HCT116 (cell line): Measurements from ENCODE around the gene LTB. TPM values are rescaled to one million over a fixed set of nuclear protein-coding genes. Genes with fewer than 3 reads are reported as not detected.

Source experiments
- ATAC-seq: fragments of 200-7000 bp; cut with Tn5 transposase; 2 replicates; pipeline ENCODE4 v1.9.1; 2020; ENCODE audit warnings: mild to moderate bottlenecking, moderate library complexity
- BruUV-seq: library from RNA; stranded (reverse); fragments of 400-500 nt; replicated peaks from 2 replicates; lab custom pipeline; 2021; lab: Mats Ljungman, UMichigan
- CTCF ChIA-PET: fragments of 300-600 bp; sonication (Branson Sonifier 250); formaldehyde crosslinking; loops from one replicate; lab custom pipeline; 2021; ENCODE audit warnings: antibody characterized with exemption; lab: Charles Lee
- POLR2A ChIA-PET: fragments of 300-600, 350-600 bp; sonication (Branson Sonifier 250); formaldehyde crosslinking; loops from one replicate; lab custom pipeline; 2021; ENCODE audit warnings: antibody characterized with exemption; lab: Charles Lee
- RAD21 ChIA-PET, 2 experiments: fragments of 300-600 bp; sonication (Branson Sonifier 250); formaldehyde crosslinking; loops; one replicate each; lab custom pipeline; 2023; ENCODE audit warnings: low total read pairs in 2 of 2; ENCODE audit not compliant: uncharacterized antibody in 2 of 2, unreplicated experiment in 2 of 2, low non-redundant PET in 1 of 2; lab: Charles Lee
- DNase-seq: peaks from one replicate; pipeline ENCODE4 v3.0.0-alpha.2; 2010; ENCODE audit warnings: low read depth, low spot score
- H2AFZ ChIP-seq: fragments of 200-600 bp; shearing (Covaris generic), sonication (generic); 2 replicates; pipeline ENCODE4 v1.6.1; 2017; ENCODE audit warnings: low read depth, mixed run types, mixed read lengths, antibody characterized with exemption, low read length; ENCODE audit not compliant: poor library complexity, severe bottlenecking
- H3K27ac ChIP-seq: 2 replicates; pipeline ENCODE4 v1.5.1; 2012; ENCODE audit warnings: low read depth, low read length
- H3K27me3 ChIP-seq: fragments of 200-600 bp; sonication (generic); 2 replicates; pipeline ENCODE4 v1.6.1; 2016; ENCODE audit warnings: mixed run types, low read length, mixed read lengths; ENCODE audit not compliant: insufficient read depth
- H3K36me3 ChIP-seq, 2 experiments: fragments of 200-500 bp in 1 of 2; fragments of 200-600 bp in 1 of 2; sonication (Bioruptor generic) in 1 of 2; sonication (generic) in 1 of 2; 2 replicates each; pipeline versions ENCODE4 v1.5.1 to v1.6.1; 2014 to 2016; ENCODE audit warnings: low read length in 2 of 2, inconsistent platforms in 1 of 2, mixed read lengths in 1 of 2, mixed run types in 1 of 2; ENCODE audit not compliant: insufficient read depth in 2 of 2, control insufficient read depth in 1 of 2
- H3K4me1 ChIP-seq, 2 experiments: fragments of 200-600 bp in 1 of 2; sonication (generic) in 1 of 2; 2 replicates each; pipeline versions ENCODE4 v1.5.1 to v1.6.1; 2012 to 2017; ENCODE audit warnings: low read length in 2 of 2, inconsistent platforms in 1 of 2, mild to moderate bottlenecking in 1 of 2, mixed read lengths in 1 of 2, mixed run types in 1 of 2, moderate library complexity in 1 of 2; ENCODE audit not compliant: insufficient read depth in 2 of 2, control insufficient read depth in 1 of 2
- H3K4me2 ChIP-seq: fragments of 200-600 bp; sonication (generic); 2 replicates; pipeline ENCODE4 v1.6.1; 2017; ENCODE audit warnings: mixed run types, low read length, mixed read lengths
- H3K4me3 ChIP-seq, 2 experiments: fragments of 200-600 bp in 1 of 2; sonication (generic) in 1 of 2; replicated peaks in 1 of 2; 2 replicates each; pipeline ENCODE4 v1.5.1; 2011 to 2016; ENCODE audit warnings: low read length in 2 of 2, control low read depth in 1 of 2, low read depth in 1 of 2, mild to moderate bottlenecking in 1 of 2, mixed read lengths in 1 of 2, mixed run types in 1 of 2
- H3K79me2 ChIP-seq: fragments of 200-600 bp; sonication (generic); 2 replicates; pipeline ENCODE4 v1.6.1; 2017; ENCODE audit warnings: mild to moderate bottlenecking, mixed run types, low read length, moderate library complexity, mixed read lengths; ENCODE audit not compliant: insufficient read depth
- H3K9ac ChIP-seq: fragments of 200-600 bp; sonication (generic); 2 replicates; pipeline ENCODE4 v1.6.1; 2016; ENCODE audit warnings: low read length, mixed read lengths
- H3K9me2 ChIP-seq: fragments of 200-600 bp; sonication (generic), shearing (Covaris generic); 2 replicates; pipeline ENCODE4 v1.6.1; 2017; ENCODE audit warnings: mixed run types, mild to moderate bottlenecking, moderate library complexity; ENCODE audit not compliant: insufficient read depth
- H3K9me3 ChIP-seq, 2 experiments: fragments of 200-500 bp in 1 of 2; fragments of 200-600 bp in 1 of 2; sonication (Bioruptor generic) in 1 of 2; sonication (generic) in 1 of 2; 2 replicates each; pipeline ENCODE4 v1.6.1; 2014 to 2017; ENCODE audit warnings: low read length in 2 of 2, mixed read lengths in 2 of 2, inconsistent platforms in 1 of 2, low read depth in 1 of 2, mild to moderate bottlenecking in 1 of 2, mixed run types in 1 of 2, moderate library complexity in 1 of 2; ENCODE audit not compliant: control insufficient read depth in 1 of 2, insufficient read depth in 1 of 2
- H4K20me1 ChIP-seq: fragments of 200-600 bp; sonication (generic), shearing (Covaris generic); 2 replicates; pipeline ENCODE4 v1.6.1; 2017; ENCODE audit warnings: mixed run types, mild to moderate bottlenecking, moderate library complexity; ENCODE audit not compliant: insufficient read depth
- CEBPB ChIP-seq: IDR thresholded peaks from 2 replicates; pipeline ENCODE4 v1.6.1; 2012; ENCODE audit warnings: low read depth
- ELF1 ChIP-seq: IDR thresholded peaks from 2 replicates; pipeline ENCODE4 v1.6.1; 2012; ENCODE audit warnings: low read depth, borderline replicate concordance
- EZH2 ChIP-seq: fragments of 200-600 bp; sonication (generic); IDR thresholded peaks from 2 replicates; pipeline ENCODE4 v1.6.1; 2017; ENCODE audit warnings: antibody characterized with exemption, mixed run types
- FOSL1 ChIP-seq: IDR thresholded peaks from 2 replicates; pipeline ENCODE4 v1.6.1; 2012; ENCODE audit warnings: low read depth
- POLR2A ChIP-seq: IDR thresholded peaks from 2 replicates; pipeline ENCODE4 v1.7.0; 2011; ENCODE audit warnings: borderline replicate concordance; ENCODE audit not compliant: insufficient read depth, insufficient read length; ENCODE audit errors: extremely low read depth
- TCF7L2 ChIP-seq: IDR thresholded peaks from 2 replicates; pipeline ENCODE4 v1.7.0; 2011; ENCODE audit warnings: borderline replicate concordance, inconsistent platforms; ENCODE audit not compliant: insufficient read depth, insufficient read length; ENCODE audit errors: extremely low read depth
- ZFX ChIP-seq: fragments of 450-650 bp; IDR thresholded peaks from 2 replicates; pipeline ENCODE4 v1.6.1; 2017
- intact Hi-C: fragments of 100-400 bp; cut with micrococcal nuclease; formaldehyde crosslinking; loops from 2 replicates; pipeline ENCODE4 v1.10.0; 2022
- total RNA-seq: library from RNA; stranded (reverse); gene quantifications from one replicate; pipeline ENCODE4 v1.2.1, GENCODE V29; 2021; ENCODE audit not compliant: unreplicated experiment
- TF ChIP-seq, protein P1 (sequence below): IDR thresholded peaks from 2 replicates; pipeline ENCODE4 v1.6.1; 2012
- TF ChIP-seq, protein P2 (sequence below): IDR thresholded peaks from 2 replicates; pipeline ENCODE4 v1.6.1; 2012; ENCODE audit warnings: low read depth
- TF ChIP-seq, protein P3 (sequence below), 3 experiments: fragments of 200-600 bp in 1 of 3; sonication (generic) in 1 of 3; IDR thresholded peaks in 2 of 3; conservative IDR thresholded peaks in 1 of 3; 2 replicates each; pipeline ENCODE4 v1.5.1; 2012 to 2017; ENCODE audit warnings: low read depth in 2 of 3, low read length in 2 of 3, antibody characterized with exemption in 1 of 3, borderline replicate concordance in 1 of 3, control low read depth in 1 of 3, mild to moderate bottlenecking in 1 of 3, mixed read lengths in 1 of 3, mixed run types in 1 of 3, moderate library complexity in 1 of 3; ENCODE audit not compliant: insufficient read depth in 1 of 3

Gene LTB
- total RNA-seq, 1 experiment from 2014 or later: 0.64 TPM

GRCh38 chr6:31569861-31570536 is 12.2 kb downstream of the LTB start:
- H3K9me3 ChIP-seq: no peaks in the 10 kb centered on the region
- no peak overlapping the region for H2AFZ ChIP-seq
- DNase-seq (no peak), ATAC-seq (no peak)
- no peaks in the 10 kb centered on the region for H4K20me1 ChIP-seq
- no peak for TF ChIP-seq TCF7L2
- no peak for TF ChIP-seq CEBPB
- TF ChIP-seq, protein P1, sequence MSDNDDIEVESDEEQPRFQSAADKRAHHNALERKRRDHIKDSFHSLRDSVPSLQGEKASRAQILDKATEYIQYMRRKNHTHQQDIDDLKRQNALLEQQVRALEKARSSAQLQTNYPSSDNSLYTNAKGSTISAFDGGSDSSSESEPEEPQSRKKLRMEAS: no peak
- TF ChIP-seq ZFX: no peak
- TF ChIP-seq ELF1: no peak
- TF ChIP-seq, protein P2, sequence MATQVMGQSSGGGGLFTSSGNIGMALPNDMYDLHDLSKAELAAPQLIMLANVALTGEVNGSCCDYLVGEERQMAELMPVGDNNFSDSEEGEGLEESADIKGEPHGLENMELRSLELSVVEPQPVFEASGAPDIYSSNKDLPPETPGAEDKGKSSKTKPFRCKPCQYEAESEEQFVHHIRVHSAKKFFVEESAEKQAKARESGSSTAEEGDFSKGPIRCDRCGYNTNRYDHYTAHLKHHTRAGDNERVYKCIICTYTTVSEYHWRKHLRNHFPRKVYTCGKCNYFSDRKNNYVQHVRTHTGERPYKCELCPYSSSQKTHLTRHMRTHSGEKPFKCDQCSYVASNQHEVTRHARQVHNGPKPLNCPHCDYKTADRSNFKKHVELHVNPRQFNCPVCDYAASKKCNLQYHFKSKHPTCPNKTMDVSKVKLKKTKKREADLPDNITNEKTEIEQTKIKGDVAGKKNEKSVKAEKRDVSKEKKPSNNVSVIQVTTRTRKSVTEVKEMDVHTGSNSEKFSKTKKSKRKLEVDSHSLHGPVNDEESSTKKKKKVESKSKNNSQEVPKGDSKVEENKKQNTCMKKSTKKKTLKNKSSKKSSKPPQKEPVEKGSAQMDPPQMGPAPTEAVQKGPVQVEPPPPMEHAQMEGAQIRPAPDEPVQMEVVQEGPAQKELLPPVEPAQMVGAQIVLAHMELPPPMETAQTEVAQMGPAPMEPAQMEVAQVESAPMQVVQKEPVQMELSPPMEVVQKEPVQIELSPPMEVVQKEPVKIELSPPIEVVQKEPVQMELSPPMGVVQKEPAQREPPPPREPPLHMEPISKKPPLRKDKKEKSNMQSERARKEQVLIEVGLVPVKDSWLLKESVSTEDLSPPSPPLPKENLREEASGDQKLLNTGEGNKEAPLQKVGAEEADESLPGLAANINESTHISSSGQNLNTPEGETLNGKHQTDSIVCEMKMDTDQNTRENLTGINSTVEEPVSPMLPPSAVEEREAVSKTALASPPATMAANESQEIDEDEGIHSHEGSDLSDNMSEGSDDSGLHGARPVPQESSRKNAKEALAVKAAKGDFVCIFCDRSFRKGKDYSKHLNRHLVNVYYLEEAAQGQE: no peak
- no peak for TF ChIP-seq POLR2A
- TF ChIP-seq EZH2: no peak
- TF ChIP-seq FOSL1: no peak
- TF ChIP-seq, protein P3, sequence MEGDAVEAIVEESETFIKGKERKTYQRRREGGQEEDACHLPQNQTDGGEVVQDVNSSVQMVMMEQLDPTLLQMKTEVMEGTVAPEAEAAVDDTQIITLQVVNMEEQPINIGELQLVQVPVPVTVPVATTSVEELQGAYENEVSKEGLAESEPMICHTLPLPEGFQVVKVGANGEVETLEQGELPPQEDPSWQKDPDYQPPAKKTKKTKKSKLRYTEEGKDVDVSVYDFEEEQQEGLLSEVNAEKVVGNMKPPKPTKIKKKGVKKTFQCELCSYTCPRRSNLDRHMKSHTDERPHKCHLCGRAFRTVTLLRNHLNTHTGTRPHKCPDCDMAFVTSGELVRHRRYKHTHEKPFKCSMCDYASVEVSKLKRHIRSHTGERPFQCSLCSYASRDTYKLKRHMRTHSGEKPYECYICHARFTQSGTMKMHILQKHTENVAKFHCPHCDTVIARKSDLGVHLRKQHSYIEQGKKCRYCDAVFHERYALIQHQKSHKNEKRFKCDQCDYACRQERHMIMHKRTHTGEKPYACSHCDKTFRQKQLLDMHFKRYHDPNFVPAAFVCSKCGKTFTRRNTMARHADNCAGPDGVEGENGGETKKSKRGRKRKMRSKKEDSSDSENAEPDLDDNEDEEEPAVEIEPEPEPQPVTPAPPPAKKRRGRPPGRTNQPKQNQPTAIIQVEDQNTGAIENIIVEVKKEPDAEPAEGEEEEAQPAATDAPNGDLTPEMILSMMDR (IDR thresholded peaks at IDR 0.05 in 2 of 3, conservative IDR thresholded peaks at IDR 0.05 in 1 of 3; ENCODE audit: borderline replicate concordance in 1 of 3, insufficient read depth in 1 of 3, low read depth in 2 of 3, low read length in 2 of 3): no peak
- no TSS peak for BruUV-seq
- H3K27ac ChIP-seq: no peak overlapping the region
- H3K4me3 ChIP-seq: no peak overlapping the region
- 0 out of 4 replicates have a peak, but pooled peaks cover 0 to 3% of the 10 kb centered on the region in 2 experiments for H3K4me1 ChIP-seq
- no peak overlapping the region for H3K4me2 ChIP-seq
- H3K9me2 ChIP-seq: no peaks in the 10 kb centered on the region
- RAD21 ChIA-PET: no interaction called here
- H3K27me3 ChIP-seq: no peaks in the 10 kb centered on the region
- POLR2A ChIA-PET: no interaction called here
- H3K36me3 ChIP-seq: no peaks in the 10 kb centered on the region
- intact Hi-C loops: no loop called here
- CTCF ChIA-PET: interaction anchor here (0.7 to 1.9 kb wide), 4 partner anchors 10 to 27 kb away, joined by 3 to 4 read pairs (median 4); partner anchors contain the start of gene LTB
- H3K79me2 ChIP-seq: no peaks in the 10 kb centered on the region
- no peak overlapping the region for H3K9ac ChIP-seq
